Upper lobe of right lung (tissue), 1 donor: ENCODE results near the gene SENP6. TPM values are rescaled to one million over a fixed set of nuclear protein-coding genes. Genes with fewer than 3 reads are reported as not detected.
"Not testable (repeated sequence)": the region's sequence is repeated elsewhere in the genome, so short reads cannot be mapped to it uniquely, and the experiment has no call there.

Experiments used
- ATAC-seq: fragments of 200-7000 bp; cut with Tn5 transposase; one replicate; pipeline ENCODE4 v1.9.1; 2020; ENCODE audit warnings: mild to moderate bottlenecking, moderate library complexity
- DNase-seq: peaks from one replicate; pipeline ENCODE4 v3.0.0-alpha.2; 2020
- H3K27ac ChIP-seq: fragments of 200-600 bp; one replicate; pipeline ENCODE4 v1.8.0; 2022
- H3K27me3 ChIP-seq: fragments of 200-600 bp; one replicate; pipeline ENCODE4 v1.8.0; 2022; ENCODE audit warnings: mild to moderate bottlenecking
- H3K36me3 ChIP-seq: fragments of 200-600 bp; one replicate; pipeline ENCODE4 v1.8.0; 2022
- H3K4me1 ChIP-seq: fragments of 200-600 bp; one replicate; pipeline ENCODE4 v1.8.0; 2022
- H3K4me3 ChIP-seq: fragments of 200-600 bp; one replicate; pipeline ENCODE4 v1.8.0; 2022; ENCODE audit warnings: mild to moderate bottlenecking
- H3K9me3 ChIP-seq: fragments of 200-600 bp; one replicate; pipeline ENCODE4 v1.8.0; 2022
- CTCF ChIP-seq: fragments of 200-600 bp; IDR thresholded peaks from one replicate; pipeline ENCODE4 v1.8.0; 2022; ENCODE audit warnings: antibody characterized with exemption
- intact Hi-C: fragments of 100-400 bp; cut with DNase I; formaldehyde crosslinking; loops from one replicate; pipeline ENCODE4 v1.11.0; 2022
- total RNA-seq: library from RNA; stranded (reverse); fragmentation: NEBNext Ultra II Directional; extraction: Animal tissue kit (Norgen Biotek cat#: 25700); gene quantifications from one replicate; pipeline ENCODE4 v1.2.1, GENCODE V29; 2021
- donor health status: DM: no; HTN: yes; CAD: no; lungs with severe emphysema.

SENP6 gene
- total RNA-seq, 1 donor from 2014 or later, result 81.7 TPM

GRCh38 chr6:75623491-75623890, 21.8 kb downstream of the SENP6 start:
- ATAC-seq (no peak), DNase-seq (no peak)
- Histone ChIP-seq H3K27me3 (no peaks in the 10 kb centered on the region), H3K9me3 (no peaks in the 10 kb centered on the region), H3K4me3 (no peak overlapping the region), H3K4me1 (peaks cover 29% of the 10 kb centered on the region), H3K27ac (no peak overlapping the region), H3K36me3 (peaks cover 37% of the 10 kb centered on the region)
- TF ChIP-seq CTCF, result no peak
- intact Hi-C loops, result no loop called here

- intact Hi-C loops, result no loop called here
- no peaks in the 10 kb centered on the region for H3K27me3 ChIP-seq
- DNase-seq (no peak), ATAC-seq (no peak)
- peaks cover 39% of the 10 kb centered on the region for H3K36me3 ChIP-seq
- peaks cover 26% of the 10 kb centered on the region for H3K4me1 ChIP-seq
- no peak overlapping the region for H3K4me3 ChIP-seq
- H3K9me3 ChIP-seq, result no peaks in the 10 kb centered on the region
- no peak for TF ChIP-seq CTCF
- no peak overlapping the region for H3K27ac ChIP-seq
Observed at GRCh38 chr6:75624335-75624734, 22.7 kb downstream of the SENP6 start.

- TF ChIP-seq CTCF, result no peak
- Histone ChIP-seq H3K27ac (no peak overlapping the region), H3K4me3 (no peak overlapping the region), H3K36me3 (peaks cover 42% of the 10 kb centered on the region), H3K9me3 (no peaks in the 10 kb centered on the region), H3K27me3 (no peaks in the 10 kb centered on the region), H3K4me1 (peaks cover 19% of the 10 kb centered on the region)
- no peak for ATAC-seq
- intact Hi-C loops, result no loop called here
- DNase-seq, result no peak
Observed at GRCh38 chr6:75624988-75625387, 23.3 kb downstream of the SENP6 start.

- Histone ChIP-seq H3K27me3 (no peaks in the 10 kb centered on the region), H3K27ac (no peak overlapping the region), H3K4me1 (peaks cover 4% of the 10 kb centered on the region), H3K4me3 (no peak overlapping the region), H3K36me3 (peaks cover 42% of the 10 kb centered on the region), H3K9me3 (no peaks in the 10 kb centered on the region)
- DNase-seq (no peak), ATAC-seq (no peak)
- TF ChIP-seq CTCF, result no peak
- intact Hi-C loops, result no loop called here
Observed at GRCh38 chr6:75626561-75626960, 24.9 kb downstream of the SENP6 start.

- H3K27me3 ChIP-seq, H3K4me3 ChIP-seq, ATAC-seq, H3K9me3 ChIP-seq, intact Hi-C loops, H3K27ac ChIP-seq, DNase-seq, H3K4me1 ChIP-seq: not testable (repeated sequence)
- peaks cover 42% of the 10 kb centered on the region for H3K36me3 ChIP-seq
Observed at GRCh38 chr6:75627708-75628107, 26.0 kb downstream of the SENP6 start.

- Histone ChIP-seq H3K36me3 (peaks cover 41% of the 10 kb centered on the region), H3K4me3 (no peak overlapping the region), H3K27me3 (no peaks in the 10 kb centered on the region), H3K9me3 (no peaks in the 10 kb centered on the region), H3K4me1 (no peaks in the 10 kb centered on the region), H3K27ac (no peak overlapping the region)
- ATAC-seq (no peak), DNase-seq (no peak)
- intact Hi-C loops, result no loop called here
- TF ChIP-seq CTCF, result no peak
Observed at GRCh38 chr6:75631859-75632635, 30.4 kb downstream of the SENP6 start.
